K562 (cell line): ENCODE data around the gene ADCY4. TPM values are rescaled to one million over a fixed set of nuclear protein-coding genes. Genes with fewer than 3 reads are reported as not detected.

ENCODE experiments used
- BACH1 ChIP-seq: fragments of 200-800 bp; sonication (Bioruptor generic); IDR thresholded peaks from 2 replicates; pipeline ENCODE4 v1.6.1; 2016; ENCODE audit warnings: missing genetic modification characterization, missing compliant biosample characterization
- CHCHD3 ChIP-seq: fragments of 250-450 bp; sonication (Bioruptor Pico); IDR thresholded peaks from 2 replicates; pipeline ENCODE4 v2.1.2; 2022; ENCODE audit warnings: mild to moderate bottlenecking
- DNMT1 ChIP-seq: fragments of 450-650 bp; IDR thresholded peaks from 2 replicates; pipeline ENCODE4 v1.6.1; 2016; ENCODE audit warnings: antibody characterized with exemption, mild to moderate bottlenecking
- HDAC8 ChIP-seq: fragments of 450-650 bp; IDR thresholded peaks from 2 replicates; pipeline ENCODE4 v1.6.1; 2016; ENCODE audit warnings: mild to moderate bottlenecking, missing genetic modification characterization, moderate library complexity, missing compliant biosample characterization
- HNRNPLL ChIP-seq: fragments of 200-400 bp; formaldehyde crosslinking; IDR thresholded peaks from 2 replicates; pipeline ENCODE4 v1.6.1; 2017; ENCODE audit warnings: low read length, low read depth, mild to moderate bottlenecking; ENCODE audit not compliant: poor library complexity, severe bottlenecking
- KAT8 ChIP-seq: fragments of 450-650 bp; IDR thresholded peaks from 2 replicates; pipeline ENCODE4 v1.6.1; 2016; ENCODE audit warnings: low read depth, mild to moderate bottlenecking
- NBN ChIP-seq: fragments of 450-650 bp; IDR thresholded peaks from 2 replicates; pipeline ENCODE4 v1.6.1; 2016; ENCODE audit warnings: low read depth, mild to moderate bottlenecking
- NCOA4 ChIP-seq: fragments of 450-650 bp; IDR thresholded peaks from 2 replicates; pipeline ENCODE4 v1.6.1; 2018; ENCODE audit warnings: mild to moderate bottlenecking; ENCODE audit not compliant: partially characterized antibody
- PHB ChIP-seq: fragments of 250-450 bp; sonication (Bioruptor Pico); IDR thresholded peaks from 2 replicates; pipeline ENCODE4 v1.5.0; 2021
- PHF8 ChIP-seq: fragments of 200-600 bp; sonication (generic); IDR thresholded peaks from 2 replicates; pipeline ENCODE4 v1.6.1; 2012; ENCODE audit warnings: mixed run types, mild to moderate bottlenecking, inconsistent platforms, low read length, moderate library complexity, borderline replicate concordance
- TAF1 ChIP-seq: IDR thresholded peaks from 2 replicates; pipeline ENCODE4 v1.6.1; 2011; ENCODE audit warnings: mild to moderate bottlenecking, low read length, moderate library complexity; ENCODE audit not compliant: insufficient read depth, control insufficient read depth, severe bottlenecking; ENCODE audit errors: extremely low read depth
- ZNF197 ChIP-seq: fragments of 200-800 bp; sonication (Bioruptor generic); IDR thresholded peaks from 2 replicates; pipeline ENCODE4 v1.6.1; 2016; ENCODE audit warnings: low read depth, missing genetic modification characterization, missing compliant biosample characterization
- ZNF282 ChIP-seq: sonication (generic); formaldehyde crosslinking; IDR thresholded peaks from 2 replicates; pipeline ENCODE4 v1.8.1; 2023; ENCODE audit warnings: missing genetic modification reagents
- ZNF76 ChIP-seq: fragments of 250-450 bp; sonication (Bioruptor Pico); IDR thresholded peaks from 2 replicates; pipeline ENCODE4 v1.4.0; 2020; ENCODE audit warnings: mild to moderate bottlenecking, moderate library complexity, borderline replicate concordance
- ZNF766 ChIP-seq: fragments of 200-800 bp; sonication (Bioruptor generic); conservative IDR thresholded peaks from 2 replicates; pipeline ENCODE4 v1.6.1; 2016; ENCODE audit warnings: missing genetic modification characterization, missing compliant biosample characterization
- ZNF780A ChIP-seq: fragments of 250-450 bp; sonication (Bioruptor Pico); IDR thresholded peaks from 2 replicates; pipeline ENCODE4 v1.5.0; 2021; ENCODE audit warnings: mild to moderate bottlenecking
- polyA plus RNA-seq, 8 experiments: library from polyadenylated mRNA; depleted of rRNA in 4 of 8; stranded (reverse) in 5 of 8; unstranded in 3 of 8; fragments of >200 nt; fragmentation: Nextera tagmentation in 2 of 8; fragmentation: Illumina TruSeq in 1 of 8; extraction: Ambion mirVana in 2 of 8; extraction: Trizol in 1 of 8; gene quantifications; 2 replicates each; pipeline versions ENCODE4 v1.2.1 to v1.2.3, GENCODE V29; 2011 to 2014; ENCODE audit warnings: inconsistent platforms in 1 of 8, missing spikeins in 1 of 8
- total RNA-seq, 7 experiments: library from RNA; depleted of rRNA in 6 of 7; stranded (reverse); fragments of >200 nt in 6 of 7; fragmentation: Illumina TruSeq in 2 of 7; extraction: Trizol in 2 of 7; gene quantifications; 2 replicates each; pipeline versions ENCODE4 v1.2.1 to v1.2.3, GENCODE V29; 2011 to 2021; ENCODE audit warnings: low replicate concordance in 1 of 7
- TF ChIP-seq, protein P1 (sequence below): fragments of 250-450 bp; sonication (Bioruptor Pico); IDR thresholded peaks from 2 replicates; pipeline ENCODE4 v1.4.0; 2020; ENCODE audit warnings: mild to moderate bottlenecking, moderate library complexity
- TF ChIP-seq, protein P2 (sequence below), 2 experiments: fragments of 250-450 bp in 1 of 2; fragments of 450-650 bp in 1 of 2; sonication (Bioruptor Pico) in 1 of 2; IDR thresholded peaks; 2 replicates each; pipeline versions ENCODE4 v1.6.1 to v1.8.0; 2016 to 2021; ENCODE audit warnings: mild to moderate bottlenecking in 2 of 2, moderate library complexity in 2 of 2, missing compliant biosample characterization in 1 of 2, missing genetic modification characterization in 1 of 2
- TF ChIP-seq, protein P3 (sequence below): fragments of 450-650 bp; formaldehyde crosslinking; IDR thresholded peaks from 2 replicates; pipeline ENCODE4 v1.4.0; 2022; ENCODE audit warnings: missing genetic modification characterization
- TF ChIP-seq, protein P4 (sequence below), 2 experiments: IDR thresholded peaks; 2 replicates each; pipeline ENCODE4 v1.6.1; 2011; ENCODE audit warnings: borderline replicate concordance in 1 of 2, control low read depth in 1 of 2, low read depth in 1 of 2, low read length in 1 of 2, mild to moderate bottlenecking in 1 of 2, mixed read lengths in 1 of 2, moderate library complexity in 1 of 2; ENCODE audit not compliant: insufficient read depth in 1 of 2, insufficient read length in 1 of 2, poor library complexity in 1 of 2, severe bottlenecking in 1 of 2; ENCODE audit errors: extremely low read depth in 1 of 2
- TF ChIP-seq, protein P5 (sequence below): sonication (generic); formaldehyde crosslinking; IDR thresholded peaks from 2 replicates; pipeline ENCODE4 v1.8.0; 2023; ENCODE audit warnings: mild to moderate bottlenecking, missing genetic modification reagents

The ADCY4 gene
- total and polyA plus RNA-seq, 9 of the 15 experiments (the other 6 are each of a cell fraction or from before 2014, with no cell fraction given), result 0.04 to 0.31 (median 0.15) TPM; not detected in 2

DNA sequence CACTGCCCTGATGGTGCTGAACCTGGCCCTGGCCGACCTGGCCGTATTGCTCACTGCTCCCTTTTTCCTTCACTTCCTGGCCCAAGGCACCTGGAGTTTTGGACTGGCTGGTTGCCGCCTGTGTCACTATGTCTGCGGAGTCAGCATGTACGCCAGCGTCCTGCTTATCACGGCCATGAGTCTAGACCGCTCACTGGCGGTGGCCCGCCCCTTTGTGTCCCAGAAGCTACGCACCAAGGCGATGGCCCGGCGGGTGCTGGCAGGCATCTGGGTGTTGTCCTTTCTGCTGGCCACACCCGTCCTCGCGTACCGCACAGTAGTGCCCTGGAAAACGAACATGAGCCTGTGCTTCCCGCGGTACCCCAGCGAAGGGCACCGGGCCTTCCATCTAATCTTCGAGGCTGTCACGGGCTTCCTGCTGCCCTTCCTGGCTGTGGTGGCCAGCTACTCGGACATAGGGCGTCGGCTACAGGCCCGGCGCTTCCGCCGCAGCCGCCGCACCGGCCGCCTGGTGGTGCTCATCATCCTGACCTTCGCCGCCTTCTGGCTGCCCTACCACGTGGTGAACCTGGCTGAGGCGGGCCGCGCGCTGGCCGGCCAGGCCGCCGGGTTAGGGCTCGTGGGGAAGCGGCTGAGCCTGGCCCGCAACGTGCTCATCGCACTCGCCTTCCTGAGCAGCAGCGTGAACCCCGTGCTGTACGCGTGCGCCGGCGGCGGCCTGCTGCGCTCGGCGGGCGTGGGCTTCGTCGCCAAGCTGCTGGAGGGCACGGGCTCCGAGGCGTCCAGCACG lies 18.9 kb downstream of the ADCY4 start (continued):
- TF ChIP-seq DNMT1, result no peak
- TF ChIP-seq ZNF766 (CRISPR knock-in tag), result no peak
- TF ChIP-seq ZNF197 (CRISPR knock-in tag), result no peak
- no peak for TF ChIP-seq ZNF780A (CRISPR knock-in tag)
- peak; percentile 77 for TF ChIP-seq ZNF76 (CRISPR knock-in tag)
- no peak for TF ChIP-seq TAF1
- TF ChIP-seq, protein P1, sequence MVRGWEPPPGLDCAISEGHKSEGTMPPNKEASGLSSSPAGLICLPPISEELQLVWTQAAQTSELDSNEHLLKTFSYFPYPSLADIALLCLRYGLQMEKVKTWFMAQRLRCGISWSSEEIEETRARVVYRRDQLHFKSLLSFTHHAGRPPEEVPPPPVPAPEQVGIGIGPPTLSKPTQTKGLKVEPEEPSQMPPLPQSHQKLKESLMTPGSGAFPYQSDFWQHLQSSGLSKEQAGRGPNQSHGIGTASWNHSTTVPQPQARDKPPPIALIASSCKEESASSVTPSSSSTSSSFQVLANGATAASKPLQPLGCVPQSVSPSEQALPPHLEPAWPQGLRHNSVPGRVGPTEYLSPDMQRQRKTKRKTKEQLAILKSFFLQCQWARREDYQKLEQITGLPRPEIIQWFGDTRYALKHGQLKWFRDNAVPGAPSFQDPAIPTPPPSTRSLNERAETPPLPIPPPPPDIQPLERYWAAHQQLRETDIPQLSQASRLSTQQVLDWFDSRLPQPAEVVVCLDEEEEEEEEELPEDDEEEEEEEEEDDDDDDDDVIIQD, result no peak
- no peak for TF ChIP-seq HNRNPLL
- TF ChIP-seq, protein P2, sequence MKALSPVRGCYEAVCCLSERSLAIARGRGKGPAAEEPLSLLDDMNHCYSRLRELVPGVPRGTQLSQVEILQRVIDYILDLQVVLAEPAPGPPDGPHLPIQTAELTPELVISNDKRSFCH (CRISPR knock-in tag; IDR thresholded peaks at IDR 0.05), result no peak
- TF ChIP-seq, protein P2 (tag; IDR thresholded peaks at IDR 0.05), result peak; percentile 79
- peak; percentile 72; the same call in 1 of the 2 replicates for TF ChIP-seq HDAC8 (tag)
- no peak for TF ChIP-seq NBN
- TF ChIP-seq, protein P3, sequence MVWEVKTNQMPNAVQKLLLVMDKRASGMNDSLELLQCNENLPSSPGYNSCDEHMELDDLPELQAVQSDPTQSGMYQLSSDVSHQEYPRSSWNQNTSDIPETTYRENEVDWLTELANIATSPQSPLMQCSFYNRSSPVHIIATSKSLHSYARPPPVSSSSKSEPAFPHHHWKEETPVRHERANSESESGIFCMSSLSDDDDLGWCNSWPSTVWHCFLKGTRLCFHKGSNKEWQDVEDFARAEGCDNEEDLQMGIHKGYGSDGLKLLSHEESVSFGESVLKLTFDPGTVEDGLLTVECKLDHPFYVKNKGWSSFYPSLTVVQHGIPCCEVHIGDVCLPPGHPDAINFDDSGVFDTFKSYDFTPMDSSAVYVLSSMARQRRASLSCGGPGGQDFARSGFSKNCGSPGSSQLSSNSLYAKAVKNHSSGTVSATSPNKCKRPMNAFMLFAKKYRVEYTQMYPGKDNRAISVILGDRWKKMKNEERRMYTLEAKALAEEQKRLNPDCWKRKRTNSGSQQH (CRISPR knock-in tag), result no peak
- peak; percentile 35; the same call in 1 of the 2 replicates for TF ChIP-seq PHF8
- TF ChIP-seq, protein P4, sequence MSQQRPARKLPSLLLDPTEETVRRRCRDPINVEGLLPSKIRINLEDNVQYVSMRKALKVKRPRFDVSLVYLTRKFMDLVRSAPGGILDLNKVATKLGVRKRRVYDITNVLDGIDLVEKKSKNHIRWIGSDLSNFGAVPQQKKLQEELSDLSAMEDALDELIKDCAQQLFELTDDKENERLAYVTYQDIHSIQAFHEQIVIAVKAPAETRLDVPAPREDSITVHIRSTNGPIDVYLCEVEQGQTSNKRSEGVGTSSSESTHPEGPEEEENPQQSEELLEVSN (IDR thresholded peaks at IDR 0.05; ENCODE audit: borderline replicate concordance in 1 of 2, extremely low read depth in 1 of 2, insufficient read depth in 1 of 2, insufficient read length in 1 of 2, low read depth in 1 of 2, low read length in 1 of 2, poor library complexity in 1 of 2, severe bottlenecking in 1 of 2), result peak; percentile 91 to 96
- 0 out of 2 replicates have a peak, but pooled peaks have one; percentile 52 for TF ChIP-seq ZNF282 (CRISPR knock-in tag)
- no peak for TF ChIP-seq CHCHD3
- TF ChIP-seq PHB (CRISPR knock-in tag), result no peak
- TF ChIP-seq BACH1, result no peak
- TF ChIP-seq NCOA4, result no peak
- TF ChIP-seq, protein P5, sequence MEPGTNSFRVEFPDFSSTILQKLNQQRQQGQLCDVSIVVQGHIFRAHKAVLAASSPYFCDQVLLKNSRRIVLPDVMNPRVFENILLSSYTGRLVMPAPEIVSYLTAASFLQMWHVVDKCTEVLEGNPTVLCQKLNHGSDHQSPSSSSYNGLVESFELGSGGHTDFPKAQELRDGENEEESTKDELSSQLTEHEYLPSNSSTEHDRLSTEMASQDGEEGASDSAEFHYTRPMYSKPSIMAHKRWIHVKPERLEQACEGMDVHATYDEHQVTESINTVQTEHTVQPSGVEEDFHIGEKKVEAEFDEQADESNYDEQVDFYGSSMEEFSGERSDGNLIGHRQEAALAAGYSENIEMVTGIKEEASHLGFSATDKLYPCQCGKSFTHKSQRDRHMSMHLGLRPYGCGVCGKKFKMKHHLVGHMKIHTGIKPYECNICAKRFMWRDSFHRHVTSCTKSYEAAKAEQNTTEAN (CRISPR knock-in tag), result peak; percentile 57; the same call in 1 of the 2 replicates
- TF ChIP-seq KAT8, result no peak
